HG03025 (cell line): ENCODE measurements around the gene EXOC3L1.

Experiments
- ATAC-seq: cut with Tn5 transposase; IDR thresholded peaks from one replicate; pipeline ENCODE4 v1.9.1; 2021; ENCODE audit warnings: mild to moderate bottlenecking, moderate library complexity; ENCODE audit not compliant: unreplicated experiment, low FRiP score

Gene EXOC3L1, protein sequence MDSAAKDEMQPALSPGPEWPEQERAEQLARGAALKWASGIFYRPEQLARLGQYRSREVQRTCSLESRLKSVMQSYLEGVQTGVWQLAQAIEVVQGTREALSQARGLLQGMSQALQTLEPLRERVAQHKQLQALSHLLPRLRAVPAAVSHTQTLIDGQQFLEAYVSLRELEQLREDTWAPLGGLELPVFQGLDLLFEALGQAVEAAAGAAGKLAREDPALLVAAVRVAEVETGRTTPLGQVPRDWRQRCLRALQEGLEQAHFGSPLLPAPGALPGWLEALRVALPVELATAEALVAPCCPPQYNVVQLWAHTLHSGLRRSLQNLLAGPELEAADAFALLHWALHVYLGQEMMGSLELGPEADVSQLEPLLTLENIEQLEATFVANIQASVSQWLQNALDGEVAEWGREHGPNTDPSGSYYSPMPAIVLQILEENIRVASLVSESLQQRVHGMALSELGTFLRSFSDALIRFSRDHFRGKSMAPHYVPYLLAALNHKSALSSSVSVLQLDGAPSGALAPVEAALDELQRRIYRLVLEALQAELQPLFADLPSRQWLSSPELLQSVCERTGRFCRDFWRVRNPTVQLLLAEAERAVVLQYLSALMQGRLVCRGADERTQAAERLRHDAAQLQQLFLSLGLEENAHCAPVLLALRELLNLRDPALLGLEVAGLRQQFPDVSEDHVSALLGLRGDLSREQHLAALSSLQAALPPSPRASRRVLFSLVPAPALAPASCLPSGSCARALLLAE

DNA sequence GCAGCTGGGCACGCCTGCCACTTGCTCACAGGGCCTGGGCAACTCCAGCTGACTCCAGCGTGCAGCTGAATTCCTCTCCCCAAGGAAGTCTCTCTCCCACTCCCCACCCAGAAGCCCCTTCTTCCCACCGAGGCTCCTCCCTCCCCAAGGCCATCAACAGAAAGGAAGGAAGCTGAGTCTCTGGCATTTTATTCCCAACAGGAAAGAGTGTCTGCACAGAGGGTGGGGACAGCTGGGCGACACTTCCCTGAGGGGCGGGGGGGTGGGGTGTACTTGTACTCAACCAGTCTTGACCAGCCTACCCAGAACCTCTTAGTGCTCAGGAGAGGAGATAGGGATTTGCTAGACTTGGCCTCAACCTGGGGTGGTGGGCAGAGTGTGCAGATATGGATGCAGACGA, at the start of gene EXOC3L1:
EXOC3L1 (minus strand) TSS at position 96 of the 400 bp plus-strand sequence. CDS start 460 bp downstream, outside the sequence.
- ATAC-seq: no peak

DNA sequence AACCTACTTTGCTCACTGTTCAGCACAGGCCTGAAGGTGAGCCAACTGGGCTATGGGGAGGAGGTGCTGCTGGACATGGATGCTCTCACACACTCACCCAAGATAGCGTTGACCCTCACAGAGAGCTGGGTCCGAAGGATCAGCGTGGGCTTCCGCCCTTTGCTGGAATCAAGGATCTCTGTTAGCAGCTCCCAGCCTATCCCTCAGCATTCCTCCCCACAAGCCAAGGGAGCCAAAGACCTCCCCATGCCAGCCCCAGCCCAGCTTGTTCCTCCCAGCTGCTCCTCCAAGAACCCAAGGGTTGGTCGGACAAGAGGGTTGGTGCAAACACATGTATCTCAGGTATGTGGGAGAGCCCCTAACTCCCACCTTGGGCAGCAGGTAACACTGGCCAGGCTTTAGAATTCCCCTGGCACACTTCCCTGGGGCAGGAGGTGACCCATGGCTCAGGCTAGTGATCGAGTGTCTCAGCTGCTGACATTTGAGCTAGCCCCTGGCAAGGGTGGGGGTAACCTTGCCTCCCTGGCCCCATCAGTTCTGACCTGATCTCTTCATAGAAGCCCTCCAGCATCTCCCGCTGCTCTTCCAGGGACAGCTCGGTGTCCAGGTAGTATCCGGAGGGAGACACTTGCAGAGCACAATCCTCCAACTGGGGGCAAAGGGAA, 49.0 kb upstream of the EXOC3L1 start:
- ATAC-seq: no peak

DNA sequence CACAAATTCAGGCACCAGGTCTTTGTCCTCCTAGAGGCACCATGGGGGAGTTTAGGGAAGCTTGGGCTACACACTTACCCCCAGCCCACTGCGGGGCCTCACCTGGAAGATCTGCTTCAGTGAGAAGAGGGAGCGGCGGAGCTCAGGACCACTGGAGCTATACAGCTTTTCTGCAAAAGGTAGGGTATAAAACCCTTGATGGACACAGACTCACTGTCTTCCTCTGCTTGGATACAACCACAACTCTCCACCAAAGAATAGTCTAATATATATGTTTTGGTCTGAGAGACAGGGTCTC, 48.3 kb upstream of the EXOC3L1 start:
- no peak for ATAC-seq

DNA sequence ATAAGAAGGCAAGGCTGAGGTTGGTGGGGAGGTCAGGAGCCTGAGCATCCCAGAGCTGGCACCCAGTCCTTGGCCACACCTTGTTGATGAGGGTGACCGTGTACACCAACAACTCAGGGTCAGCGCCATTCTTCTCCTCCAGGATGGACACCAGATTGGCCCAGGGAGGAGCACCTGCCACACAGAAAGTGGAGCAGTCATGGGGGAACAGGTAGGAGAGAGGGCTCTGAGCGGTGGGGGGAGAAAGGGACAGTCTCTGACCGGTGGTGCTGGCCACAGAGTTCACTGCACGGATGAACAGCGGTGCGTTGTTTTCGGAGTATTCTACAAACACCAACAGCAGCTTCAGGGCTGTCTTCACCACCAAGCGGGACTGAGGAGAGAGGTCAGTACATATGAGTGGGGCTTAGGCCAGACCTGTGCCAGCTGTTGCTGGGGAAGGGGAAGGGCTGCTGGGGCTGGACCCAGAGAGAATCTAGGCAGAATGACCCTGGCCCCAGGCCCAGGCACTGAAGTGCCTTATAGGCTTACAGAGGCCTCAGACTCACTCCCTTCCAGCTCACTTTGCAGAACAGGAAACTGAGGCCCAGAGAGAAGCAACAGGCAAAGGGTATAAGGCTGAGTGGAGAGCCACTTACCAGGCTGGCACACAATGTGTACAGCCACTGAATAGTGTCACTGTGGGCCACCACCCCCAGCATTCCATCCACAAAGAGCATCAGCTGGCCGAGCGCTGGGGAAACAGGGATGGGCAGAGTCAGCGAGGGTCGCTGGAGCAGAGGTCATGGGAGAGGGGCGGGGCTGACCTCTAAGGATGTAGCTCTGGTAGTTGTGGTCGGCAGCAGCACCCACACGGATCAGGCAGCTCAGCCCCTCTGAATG, 47.7 kb upstream of the EXOC3L1 start:
- no peak for ATAC-seq

DNA sequence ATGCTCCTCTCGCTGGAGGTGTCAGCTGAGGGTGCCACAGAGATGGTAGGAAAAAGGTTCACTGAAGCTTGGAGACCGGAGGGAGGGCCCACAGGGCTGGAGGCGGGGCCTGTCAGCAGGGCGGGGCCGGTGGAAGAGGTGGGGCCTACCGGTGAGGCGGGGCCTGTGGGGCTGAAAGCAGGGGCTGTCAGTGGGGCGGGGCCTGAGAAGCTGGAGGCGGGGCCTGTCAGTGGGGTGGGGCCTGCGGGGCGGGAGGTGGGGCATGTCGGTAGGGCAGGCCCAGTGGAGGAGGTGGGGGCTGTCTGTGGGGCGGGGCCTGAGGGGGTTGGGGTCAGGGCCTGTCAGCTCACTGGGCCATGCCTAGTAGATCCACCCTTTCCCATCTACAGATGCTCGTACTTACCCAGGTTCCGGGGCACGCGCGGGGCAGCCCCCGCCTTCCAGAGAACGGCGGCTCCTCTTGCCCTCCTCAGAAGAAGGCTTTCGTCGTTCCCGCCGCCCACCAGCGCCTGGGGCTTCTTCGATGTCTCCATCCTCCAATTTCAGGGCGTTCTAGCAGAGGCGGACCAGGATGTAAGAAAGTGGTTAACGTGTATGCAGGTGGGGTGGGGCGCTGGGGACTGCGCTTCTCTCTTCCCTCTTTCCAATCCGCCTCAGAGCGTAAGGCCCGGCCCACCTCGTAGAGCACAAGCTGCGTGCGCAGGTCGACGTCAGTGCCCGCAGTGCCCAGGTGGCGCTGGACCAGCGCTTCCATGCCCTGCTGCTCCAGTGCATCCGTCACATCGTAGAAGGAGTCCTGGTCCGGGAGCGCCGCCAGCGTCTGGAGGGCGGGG, 46.8 kb upstream of the EXOC3L1 start:
- ATAC-seq: no peak

DNA sequence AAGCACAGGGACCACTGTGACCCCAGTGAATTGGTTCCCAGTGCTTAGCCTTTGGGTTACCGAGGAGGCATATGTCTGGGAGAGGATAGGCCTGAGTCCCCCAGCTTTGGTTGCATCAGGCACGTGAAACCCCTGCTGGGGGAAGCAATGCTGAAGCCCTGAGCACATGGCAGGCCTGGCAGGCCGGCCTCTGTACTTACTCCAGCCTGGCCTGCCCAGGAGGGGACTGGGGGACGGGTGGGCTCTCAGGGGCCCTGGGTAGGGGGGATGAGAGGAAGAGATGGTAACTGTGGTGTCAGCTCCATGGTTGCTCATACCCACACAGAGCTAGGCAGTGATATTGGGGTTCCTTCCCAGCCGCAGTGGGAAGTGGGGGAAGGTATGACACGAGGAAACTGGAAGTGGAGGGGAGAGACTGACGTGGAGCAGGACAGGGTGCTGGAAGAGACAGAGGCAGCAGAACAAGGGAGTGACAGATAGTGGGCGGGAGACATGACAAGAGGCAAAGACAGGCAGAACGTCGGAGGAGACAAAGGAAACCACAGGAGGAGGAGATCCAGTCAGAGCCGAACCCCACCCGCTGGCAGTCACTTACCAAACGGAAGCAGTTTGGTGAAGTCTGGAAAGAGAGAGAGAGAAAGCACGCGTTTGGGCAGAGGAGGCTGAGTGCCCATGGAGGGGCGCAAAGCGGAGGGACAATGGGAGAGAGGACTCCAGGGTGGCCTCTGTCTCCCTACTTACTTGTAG, 46.1 kb upstream of the EXOC3L1 start:
- ATAC-seq: no peak

DNA sequence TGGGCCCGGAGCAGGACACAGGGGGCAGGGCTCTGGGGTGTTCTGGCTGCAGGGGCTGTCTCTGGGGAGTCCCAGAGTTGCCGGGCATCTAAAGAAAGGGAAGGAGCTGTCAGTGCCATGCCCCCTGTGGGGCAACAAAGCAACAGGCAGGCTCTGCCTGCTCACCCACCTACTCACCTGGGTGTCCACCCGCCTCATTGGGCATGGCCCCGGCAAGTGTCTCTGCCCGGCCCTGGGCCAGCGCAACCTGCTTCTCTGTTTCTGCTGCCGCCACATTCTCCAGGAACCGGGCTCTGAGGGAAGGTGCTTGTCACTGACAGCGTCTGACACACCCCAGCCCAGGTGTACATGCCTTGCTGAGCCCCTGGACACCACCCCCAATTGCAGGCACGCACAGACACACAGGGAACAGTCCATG, 44.3 kb upstream of the EXOC3L1 start:
- no peak for ATAC-seq

DNA sequence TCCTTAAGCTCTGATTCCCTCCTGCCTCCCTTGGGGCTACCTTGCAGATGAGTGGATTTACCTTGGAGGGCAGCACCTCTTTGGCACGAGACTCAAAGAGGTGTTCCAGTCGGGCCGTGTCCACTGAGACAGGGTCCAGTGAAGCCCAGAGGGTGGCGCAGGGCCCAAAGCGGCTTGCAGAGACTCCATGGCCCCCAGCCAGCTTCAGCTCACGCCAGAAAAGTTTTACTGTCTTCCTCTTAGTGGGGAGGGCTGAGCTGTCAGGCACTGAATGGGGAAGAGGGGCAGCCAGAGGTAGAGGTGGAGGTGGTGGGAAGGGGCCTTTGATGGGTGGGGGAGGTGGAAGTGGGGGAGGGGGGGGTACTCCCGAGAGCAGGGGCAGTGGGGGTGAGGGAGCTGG, 43.7 kb upstream of the EXOC3L1 start:
- no peak for ATAC-seq

DNA sequence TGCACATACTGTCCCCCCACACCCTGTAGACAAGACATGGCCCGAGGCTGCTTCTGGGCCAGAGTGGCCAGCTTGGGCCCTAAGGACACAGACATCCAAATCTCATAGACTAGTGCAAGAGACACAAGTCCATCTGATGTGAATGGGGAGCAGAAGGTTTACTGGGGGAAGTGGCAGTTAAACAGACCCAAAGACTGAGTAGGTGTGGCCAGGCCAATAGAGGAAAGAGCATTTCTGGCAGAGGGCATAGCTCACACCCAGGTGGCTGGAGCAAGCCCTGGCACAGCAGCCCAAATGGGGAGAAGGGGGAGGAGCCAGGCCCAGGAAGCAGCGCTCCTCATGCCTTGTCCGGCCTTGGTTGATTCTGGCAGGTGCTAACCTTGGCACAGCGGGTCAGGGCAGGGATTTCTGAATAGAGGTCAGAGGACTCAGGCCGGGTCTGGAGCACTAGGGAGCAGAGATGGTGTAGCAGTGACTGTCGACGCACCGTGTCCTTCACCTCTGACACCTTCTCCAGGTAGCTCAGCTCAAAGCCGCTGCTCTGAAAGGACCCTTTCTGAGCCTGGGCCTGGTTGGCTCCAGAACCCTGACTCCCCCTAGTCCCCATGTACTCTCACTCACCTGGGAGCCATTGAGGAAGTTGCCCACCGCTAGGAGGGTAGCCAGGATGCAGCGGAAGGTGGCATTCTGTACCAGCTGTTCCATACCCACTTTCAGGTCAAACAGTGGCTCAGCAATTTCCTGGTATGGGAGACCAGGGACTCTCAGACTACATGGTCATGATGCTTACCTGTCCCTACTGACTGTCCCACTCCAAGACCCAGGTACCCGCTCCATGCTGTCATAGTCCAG, 41.1 kb upstream of the EXOC3L1 start:
- ATAC-seq: no peak

DNA sequence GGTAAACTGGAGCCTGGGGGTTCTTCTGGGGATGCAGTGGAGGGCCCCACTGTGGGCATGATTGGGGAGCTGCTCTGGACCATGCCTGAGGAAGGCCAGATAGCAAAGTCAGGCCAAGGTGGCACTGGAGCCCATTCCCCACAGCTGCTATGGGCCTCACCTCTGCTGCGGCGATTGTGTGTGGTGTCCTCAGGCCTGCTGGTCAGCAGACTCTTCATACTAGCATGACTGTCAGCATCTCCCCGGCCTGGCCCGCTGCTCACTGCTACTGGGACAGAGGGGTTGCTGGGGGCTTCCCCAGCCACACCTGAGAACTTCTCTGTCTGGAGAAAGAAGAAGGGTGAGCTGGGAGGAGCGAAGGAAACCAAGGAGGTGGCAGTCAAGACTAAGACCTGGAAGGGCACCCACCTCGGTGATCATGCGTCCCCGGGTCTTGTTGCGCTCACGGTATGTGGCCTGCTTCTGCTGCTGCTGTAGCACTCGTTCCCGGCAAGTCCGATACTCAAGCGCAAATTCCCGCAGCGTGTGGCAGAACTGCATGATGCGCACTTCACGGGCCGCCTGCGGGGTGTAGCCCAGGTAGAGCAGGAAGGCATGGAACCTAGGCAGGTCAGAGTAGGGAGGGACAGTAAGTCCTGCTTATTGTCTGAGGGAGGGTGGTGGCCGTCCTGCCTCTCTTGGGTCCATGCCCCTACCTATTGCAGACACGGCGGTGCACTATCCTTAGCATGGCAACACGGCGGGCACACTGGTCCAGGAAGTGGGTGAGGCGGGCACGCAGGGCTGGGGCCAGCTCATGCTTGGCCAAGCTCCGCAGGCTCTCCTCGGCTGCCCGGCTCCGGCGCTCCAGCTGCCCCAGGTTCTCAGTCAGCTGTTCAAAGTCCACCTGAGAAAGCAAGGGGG, 40.2 kb upstream of the EXOC3L1 start:
- no peak for ATAC-seq

DNA sequence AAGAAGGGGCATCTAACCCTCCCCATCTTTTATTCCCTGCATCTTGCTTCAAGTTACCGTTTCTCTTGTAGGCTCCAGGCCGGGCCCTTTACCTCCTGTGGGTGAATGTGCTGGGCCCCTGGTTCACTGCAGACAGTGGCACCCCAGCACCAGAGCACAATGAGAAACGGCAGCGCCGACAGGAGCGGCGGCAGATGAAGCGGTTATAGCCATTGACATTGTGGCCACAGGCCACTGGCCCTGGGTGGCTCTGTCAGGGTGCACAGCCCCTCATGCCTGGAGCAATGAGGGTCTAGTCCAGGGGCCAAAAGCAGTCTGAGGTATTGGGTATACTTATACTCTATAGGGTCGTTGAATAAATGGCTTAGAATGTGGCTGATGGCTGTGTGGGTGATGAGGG, 39.0 kb upstream of the EXOC3L1 start:
- ATAC-seq: no peak

DNA sequence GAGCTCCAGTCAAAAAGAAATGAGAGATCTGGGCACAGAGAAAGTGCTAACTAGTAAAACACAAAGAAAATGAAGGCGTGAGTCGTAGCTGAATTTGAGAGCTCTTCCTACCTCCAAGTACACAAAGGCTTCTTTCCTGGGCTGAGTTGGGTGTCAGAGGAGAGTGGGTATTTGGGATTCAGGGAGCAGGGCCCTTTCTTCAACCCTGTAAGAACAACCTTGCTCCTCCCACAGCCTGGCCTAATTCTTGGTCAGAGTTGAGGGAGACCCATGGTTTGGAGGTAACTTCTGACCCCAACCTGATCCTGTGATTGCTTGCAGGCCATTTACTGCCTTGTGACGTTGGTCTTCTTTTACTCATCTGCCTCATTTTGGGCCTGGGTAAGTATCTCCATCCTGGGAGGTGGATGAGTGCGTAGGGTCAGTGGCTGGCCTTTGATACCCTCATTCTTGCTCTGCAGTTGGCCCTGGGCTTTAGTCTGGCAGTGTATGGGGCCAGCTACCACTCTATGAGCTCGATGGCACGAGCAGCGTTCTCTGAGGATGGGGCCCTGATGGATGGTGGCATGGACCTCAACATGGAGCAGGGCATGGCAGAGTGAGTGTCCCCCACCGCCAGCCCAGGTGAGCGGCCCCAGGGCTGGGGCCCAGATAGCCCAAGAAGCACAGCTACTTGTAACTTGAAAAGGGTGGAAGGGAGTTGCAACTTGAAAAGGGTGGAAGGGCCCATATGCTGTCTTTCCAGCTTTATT, 38.3 kb upstream of the EXOC3L1 start:
- no peak for ATAC-seq

DNA sequence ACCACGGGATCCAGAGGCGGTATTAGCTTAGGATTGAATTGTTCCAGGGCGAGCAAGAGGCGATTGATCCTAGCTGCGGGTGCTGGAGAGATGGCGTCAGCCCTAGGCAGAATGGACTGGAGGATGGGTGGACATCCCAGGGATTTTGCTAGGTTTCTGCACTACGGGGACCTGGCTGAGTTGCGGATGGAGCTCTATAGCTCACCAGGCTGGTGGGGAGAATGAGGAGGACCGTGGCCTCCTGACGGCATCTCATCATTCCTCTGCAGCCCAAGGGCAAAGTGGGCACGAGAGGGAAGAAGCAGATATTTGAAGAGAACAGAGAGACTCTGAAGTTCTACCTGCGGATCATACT, 37.6 kb upstream of the EXOC3L1 start:
- ATAC-seq: no peak

DNA sequence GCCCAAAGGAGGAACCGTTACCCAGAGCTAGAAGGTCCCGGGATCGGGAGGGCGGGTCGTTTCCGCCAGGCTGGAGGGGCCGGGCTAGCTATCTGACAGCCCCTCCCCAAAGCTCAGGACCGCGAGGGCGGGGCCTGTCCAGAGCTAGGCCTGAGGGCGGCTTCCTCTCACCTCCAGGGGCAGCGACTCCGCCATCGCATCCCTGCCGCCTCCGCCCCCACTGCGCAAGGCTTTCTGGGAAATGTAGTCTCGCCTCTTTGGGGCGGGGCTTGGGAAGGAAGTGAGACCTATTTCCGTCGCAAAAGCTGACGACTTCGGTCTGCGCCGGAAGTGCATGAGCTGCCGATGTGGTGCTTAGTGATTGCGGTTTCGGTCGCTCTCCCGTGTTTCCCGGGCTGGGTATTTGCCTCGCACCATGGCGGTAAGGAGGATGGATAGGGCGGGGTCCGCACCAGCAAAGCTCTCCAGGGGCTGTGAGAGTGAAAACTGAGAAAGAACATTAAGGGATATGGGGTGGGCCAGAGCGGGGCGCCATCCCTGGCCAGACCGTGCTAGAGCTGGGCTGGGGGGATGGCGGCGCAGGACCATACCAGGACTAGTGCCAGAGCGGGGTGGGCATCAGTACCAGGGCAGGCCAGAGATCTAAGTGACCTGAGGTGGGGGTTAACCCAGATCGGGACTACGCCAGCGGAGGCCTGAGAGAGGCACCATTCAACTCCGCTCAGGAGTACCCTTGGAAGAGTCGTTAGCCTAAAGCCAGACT, 37.0 kb upstream of the EXOC3L1 start, which contains the start of gene TMEM208:
TMEM208 (plus strand) TSS at position 327 of the 763 bp plus-strand sequence; CDS start at position 416, 89 bp downstream.
- ATAC-seq: peak; percentile 83

DNA sequence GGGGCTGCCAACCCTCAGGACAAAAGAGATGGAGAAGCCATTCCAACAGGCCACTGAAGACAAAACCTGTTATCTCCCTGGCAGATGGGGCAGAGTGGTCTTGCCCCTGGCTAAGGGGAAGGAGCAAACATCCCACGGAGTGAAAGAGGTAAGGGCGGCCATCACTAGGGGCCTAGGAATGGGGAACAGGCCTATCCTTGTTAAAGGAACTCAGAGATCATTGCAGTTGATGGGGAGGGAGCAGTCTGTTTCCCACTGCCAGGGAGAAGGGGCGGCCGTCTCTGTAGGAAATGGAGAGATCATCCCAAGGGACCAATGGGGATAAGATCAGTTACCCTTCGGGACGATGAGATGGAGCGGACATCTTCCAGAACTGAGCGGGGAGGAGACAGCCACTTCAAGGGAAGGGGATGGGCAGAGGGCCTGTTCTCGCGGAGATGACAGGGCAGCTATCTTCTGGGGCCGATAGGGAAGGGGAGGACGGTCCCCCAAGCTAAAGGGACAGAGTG, 36.4 kb upstream of the EXOC3L1 start:
- ATAC-seq: no peak
